Measurements from ENCODE around the gene EFCAB9. TPM values are rescaled to one million over a fixed set of nuclear protein-coding genes. Genes with fewer than 3 reads are reported as not detected.

The EFCAB9 gene
- total RNA-seq, 2 experiments from 2014 or later, result not detected

GRCh38 chr5:172168311-172168710, 25.7 kb upstream of the EFCAB9 start:
- Mint-ChIP-seq H3K4me1 (peaks cover 79% of the 10 kb centered on the region), H3K4me3 (no peak overlapping the region), H3K27me3 (no peaks in the 10 kb centered on the region), H3K9me3 (no peaks in the 10 kb centered on the region), H3K27ac (no peak overlapping the region), H3K36me3 (ENCODE audit: low read depth) (peaks cover 60% of the 10 kb centered on the region)
- no peak for DNase-seq
- ChIA-PET POLR2A (no interaction called here), CTCF (interaction anchor here (1.4 to 1.5 kb wide), 2 partner anchors 10 to 18 kb away, joined by 3 to 4 read pairs; no protein-coding TSS in a partner anchor)

GRCh38 chr5:172169216-172169615, 24.8 kb upstream of the EFCAB9 start:
- CTCF ChIA-PET, result interaction anchor here (11.0 kb wide), 1 partner anchor 17 kb away, joined by 103 read pairs; the partner anchor contains the start of gene STK10
- no peaks in the 10 kb centered on the region for H3K27me3 Mint-ChIP-seq
- H3K4me3 Mint-ChIP-seq, result no peak overlapping the region
- H3K27ac Mint-ChIP-seq, result no peak overlapping the region
- peaks cover 81% of the 10 kb centered on the region for H3K4me1 Mint-ChIP-seq
- no peaks in the 10 kb centered on the region for H3K9me3 Mint-ChIP-seq
- DNase-seq, result no peak
- H3K36me3 Mint-ChIP-seq (ENCODE audit: low read depth), result peaks cover 68% of the 10 kb centered on the region
- POLR2A ChIA-PET, result no interaction called here

GRCh38 chr5:172170251-172170701, 23.7 kb upstream of the EFCAB9 start:
- peak overlapping the region; percentile 68 for H3K27ac Mint-ChIP-seq
- DNase-seq, result no peak
- peaks cover 78% of the 10 kb centered on the region for H3K36me3 Mint-ChIP-seq (ENCODE audit: low read depth)
- H3K27me3 Mint-ChIP-seq, result no peaks in the 10 kb centered on the region
- ChIA-PET CTCF (interaction anchor here (0.6 to 11.0 kb wide), 5 partner anchors 8 to 56 kb away, joined by 3 to 103 read pairs (median 4); partner anchors contain the start of gene STK10), POLR2A (no interaction called here)
- H3K9me3 Mint-ChIP-seq, result no peaks in the 10 kb centered on the region
- peaks cover 76% of the 10 kb centered on the region for H3K4me1 Mint-ChIP-seq
- H3K4me3 Mint-ChIP-seq, result no peak overlapping the region

GRCh38 chr5:172171118-172171517, 22.9 kb upstream of the EFCAB9 start:
- Mint-ChIP-seq H3K27me3 (no peaks in the 10 kb centered on the region), H3K4me3 (peak overlapping the region; percentile 19), H3K27ac (no peak overlapping the region), H3K4me1 (peaks cover 84% of the 10 kb centered on the region), H3K9me3 (no peaks in the 10 kb centered on the region), H3K36me3 (ENCODE audit: low read depth) (peaks cover 85% of the 10 kb centered on the region)
- CTCF ChIA-PET, result interaction anchor here (1.4 to 11.0 kb wide), 3 partner anchors 9 to 56 kb away, joined by 4 to 103 read pairs (median 7); partner anchors contain the start of gene STK10
- POLR2A ChIA-PET, result no interaction called here
- DNase-seq, result no peak

- Mint-ChIP-seq H3K4me3 (peak overlapping the region; percentile 86), H3K9me3 (no peaks in the 10 kb centered on the region), H3K27ac (peak overlapping the region; percentile 95), H3K4me1 (peaks cover 86% of the 10 kb centered on the region), H3K36me3 (ENCODE audit: low read depth) (peaks cover 88% of the 10 kb centered on the region), H3K27me3 (no peaks in the 10 kb centered on the region)
- ChIA-PET CTCF (interaction anchor here (0.8 to 11.0 kb wide), 11 partner anchors 14 to 131 kb away, joined by 3 to 103 read pairs (median 4); partner anchors contain the start of gene STK10), POLR2A (interaction anchor here (0.6 to 3.5 kb wide), 3 partner anchors 9 to 45 kb away, joined by 3 to 44 read pairs (median 3); partner anchors contain the start of gene STK10)
- DNase-seq, result no peak
Measured at GRCh38 chr5:172172912-172173563, 20.9 kb upstream of the EFCAB9 start.

- peaks cover 89% of the 10 kb centered on the region for H3K36me3 Mint-ChIP-seq (ENCODE audit: low read depth)
- no peaks in the 10 kb centered on the region for H3K9me3 Mint-ChIP-seq
- H3K4me3 Mint-ChIP-seq, result peak overlapping the region; percentile 86
- DNase-seq, result peak; percentile 76
- ChIA-PET POLR2A (interaction anchor here (0.6 to 3.5 kb wide), 3 partner anchors 8 to 46 kb away, joined by 3 to 44 read pairs (median 3); partner anchors contain the start of gene STK10), CTCF (interaction anchor here (0.6 to 11.0 kb wide), 14 partner anchors 10 to 131 kb away, joined by 3 to 103 read pairs (median 4); partner anchors contain the start of gene STK10)
- peaks cover 86% of the 10 kb centered on the region for H3K4me1 Mint-ChIP-seq
- H3K27me3 Mint-ChIP-seq, result no peaks in the 10 kb centered on the region
- H3K27ac Mint-ChIP-seq, result peak overlapping the region; percentile 95
Measured at GRCh38 chr5:172173564-172174153, 20.3 kb upstream of the EFCAB9 start.

GRCh38 chr5:172175263-172175719, 18.7 kb upstream of the EFCAB9 start:
- Mint-ChIP-seq H3K27me3 (no peaks in the 10 kb centered on the region), H3K27ac (peak overlapping the region; percentile 95), H3K4me3 (peak overlapping the region; percentile 86), H3K9me3 (no peaks in the 10 kb centered on the region), H3K4me1 (peaks cover 86% of the 10 kb centered on the region), H3K36me3 (ENCODE audit: low read depth) (peaks cover 83% of the 10 kb centered on the region)
- CTCF ChIA-PET, result interaction anchor here (0.6 to 11.0 kb wide), 14 partner anchors 11 to 118 kb away, joined by 3 to 103 read pairs (median 4); partner anchors contain the start of genes EFCAB9 and STK10
- POLR2A ChIA-PET, result interaction anchor here (0.6 to 3.5 kb wide), 4 partner anchors 11 to 216 kb away, joined by 3 to 44 read pairs (median 8); partner anchors contain the start of gene STK10
- DNase-seq, result peak; percentile 96

- Mint-ChIP-seq H3K27ac (peak overlapping the region; percentile 95), H3K9me3 (no peaks in the 10 kb centered on the region), H3K4me3 (peak overlapping the region; percentile 86), H3K27me3 (no peaks in the 10 kb centered on the region), H3K4me1 (peaks cover 81% of the 10 kb centered on the region), H3K36me3 (ENCODE audit: low read depth) (peaks cover 77% of the 10 kb centered on the region)
- ChIA-PET POLR2A (no interaction called here), CTCF (interaction anchor here (11.0 kb wide), 1 partner anchor 9 kb away, joined by 103 read pairs; the partner anchor contains the start of gene STK10)
- no peak for DNase-seq
Measured at GRCh38 chr5:172177176-172177575, 16.8 kb upstream of the EFCAB9 start.

- peak; percentile 70 for DNase-seq
- peaks cover 79% of the 10 kb centered on the region for H3K36me3 Mint-ChIP-seq (ENCODE audit: low read depth)
- no peaks in the 10 kb centered on the region for H3K27me3 Mint-ChIP-seq
- CTCF ChIA-PET, result interaction anchor here (0.6 to 11.0 kb wide), 6 partner anchors 8 to 167 kb away, joined by 3 to 103 read pairs (median 4); partner anchors contain the start of genes EFCAB9 and STK10
- no peaks in the 10 kb centered on the region for H3K9me3 Mint-ChIP-seq
- H3K4me3 Mint-ChIP-seq, result peak overlapping the region; percentile 86
- peak overlapping the region; percentile 95 for H3K27ac Mint-ChIP-seq
- H3K4me1 Mint-ChIP-seq, result peaks cover 80% of the 10 kb centered on the region
- POLR2A ChIA-PET, result interaction anchor here (1.2 kb wide), 1 partner anchor 8 kb away, joined by 7 read pairs; no protein-coding TSS in a partner anchor
Measured at GRCh38 chr5:172178301-172178987, 15.5 kb upstream of the EFCAB9 start.

GRCh38 chr5:172178991-172179989, 14.7 kb upstream of the EFCAB9 start:
- peak; percentile 70 for DNase-seq
- peaks cover 81% of the 10 kb centered on the region for H3K36me3 Mint-ChIP-seq (ENCODE audit: low read depth)

GRCh38 chr5:172180936-172181335, 13.0 kb upstream of the EFCAB9 start:
- Mint-ChIP-seq H3K4me3 (peak overlapping the region; percentile 86), H3K36me3 (ENCODE audit: low read depth) (peaks cover 81% of the 10 kb centered on the region), H3K27me3 (no peaks in the 10 kb centered on the region), H3K9me3 (no peaks in the 10 kb centered on the region), H3K27ac (peak overlapping the region; percentile 95), H3K4me1 (peaks cover 86% of the 10 kb centered on the region)
- POLR2A ChIA-PET, result no interaction called here
- DNase-seq, result peak; percentile 62
- CTCF ChIA-PET, result interaction anchor here (1.7 kb wide), 1 partner anchor 70 kb away, joined by 3 read pairs; no protein-coding TSS in a partner anchor

More at GRCh38 chr5:172178991-172179989, 14.7 kb upstream of the EFCAB9 start:
- Mint-ChIP-seq H3K27me3 (no peaks in the 10 kb centered on the region), H3K4me3 (peak overlapping the region; percentile 86), H3K4me1 (peaks cover 82% of the 10 kb centered on the region), H3K9me3 (no peaks in the 10 kb centered on the region), H3K27ac (peak overlapping the region; percentile 95)
- ChIA-PET CTCF (interaction anchor here (0.6 to 11.0 kb wide), 10 partner anchors 7 to 168 kb away, joined by 3 to 103 read pairs (median 3); partner anchors contain the start of genes EFCAB9 and STK10), POLR2A (interaction anchor here (0.9 to 1.4 kb wide), 3 partner anchors 7 to 68 kb away, joined by 3 to 7 read pairs (median 4); no protein-coding TSS in a partner anchor)
